Measurements from ENCODE around the gene LIMD2.

DNA sequence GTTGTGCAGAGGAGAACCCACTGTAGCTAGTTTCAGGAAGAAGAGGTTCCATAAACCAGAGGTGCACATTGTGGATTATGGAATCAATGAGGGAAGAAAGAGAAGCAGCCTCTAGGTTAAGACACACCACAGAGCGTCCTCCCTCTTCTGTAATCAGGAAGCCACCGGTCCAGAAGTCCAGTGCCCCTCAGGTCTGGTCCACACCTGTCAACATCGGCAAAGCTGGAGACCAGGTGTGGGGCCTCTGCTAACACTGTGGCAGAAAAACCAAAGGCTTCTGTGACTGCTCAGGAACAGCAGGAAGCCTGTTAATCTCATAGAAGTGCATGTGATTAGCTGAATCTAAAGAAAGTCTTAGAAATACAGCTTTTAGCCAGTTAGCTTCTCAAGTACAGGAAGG is 23.3 kb downstream of the LIMD2 start:
- TF ChIP-seq, protein P1, sequence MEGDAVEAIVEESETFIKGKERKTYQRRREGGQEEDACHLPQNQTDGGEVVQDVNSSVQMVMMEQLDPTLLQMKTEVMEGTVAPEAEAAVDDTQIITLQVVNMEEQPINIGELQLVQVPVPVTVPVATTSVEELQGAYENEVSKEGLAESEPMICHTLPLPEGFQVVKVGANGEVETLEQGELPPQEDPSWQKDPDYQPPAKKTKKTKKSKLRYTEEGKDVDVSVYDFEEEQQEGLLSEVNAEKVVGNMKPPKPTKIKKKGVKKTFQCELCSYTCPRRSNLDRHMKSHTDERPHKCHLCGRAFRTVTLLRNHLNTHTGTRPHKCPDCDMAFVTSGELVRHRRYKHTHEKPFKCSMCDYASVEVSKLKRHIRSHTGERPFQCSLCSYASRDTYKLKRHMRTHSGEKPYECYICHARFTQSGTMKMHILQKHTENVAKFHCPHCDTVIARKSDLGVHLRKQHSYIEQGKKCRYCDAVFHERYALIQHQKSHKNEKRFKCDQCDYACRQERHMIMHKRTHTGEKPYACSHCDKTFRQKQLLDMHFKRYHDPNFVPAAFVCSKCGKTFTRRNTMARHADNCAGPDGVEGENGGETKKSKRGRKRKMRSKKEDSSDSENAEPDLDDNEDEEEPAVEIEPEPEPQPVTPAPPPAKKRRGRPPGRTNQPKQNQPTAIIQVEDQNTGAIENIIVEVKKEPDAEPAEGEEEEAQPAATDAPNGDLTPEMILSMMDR (conservative IDR thresholded peaks at IDR 0.05 in 1 of 2, IDR thresholded peaks at IDR 0.05 in 1 of 2; ENCODE audit: low read depth in 1 of 2, low read length in 2 of 2) = no peak
- no peak for TF ChIP-seq EZH2 (IDR thresholded peaks at IDR 0.05; ENCODE audit: low read length, missing control alignments)

Measured in fibroblast of lung (primary cell).